Neural cell (in vitro differentiated cells): ENCODE data around the gene ASCL5. TPM values are rescaled to one million over a fixed set of nuclear protein-coding genes. Genes with fewer than 3 reads are reported as not detected.

ENCODE experiments used
- H2AFZ ChIP-seq: fragments of 200-600, 300-800 bp; sonication (generic), shearing (Covaris generic); 2 replicates; pipeline ENCODE4 v1.6.0; 2014; ENCODE audit warnings: low read depth, mild to moderate bottlenecking, antibody characterized with exemption, low read length, moderate library complexity
- H3F3A ChIP-seq: fragments of 200-600 bp; shearing (Covaris generic); 2 replicates; pipeline ENCODE4 v1.6.1; 2016; ENCODE audit warnings: mild to moderate bottlenecking, moderate library complexity, mixed read lengths, antibody characterized with exemption, low read length; ENCODE audit not compliant: insufficient read depth, poor library complexity, severe bottlenecking
- H3K27ac ChIP-seq: fragments of 200-600, 300-800 bp; sonication (generic), shearing (Covaris generic); 2 replicates; pipeline ENCODE4 v1.5.1; 2014; ENCODE audit warnings: mild to moderate bottlenecking, low read length, moderate library complexity
- H3K27me3 ChIP-seq: fragments of 300-800, 200-600 bp; sonication (generic), shearing (Covaris generic); 2 replicates; pipeline ENCODE4 v1.6.0; 2014; ENCODE audit warnings: mild to moderate bottlenecking, low read depth, low read length, moderate library complexity; ENCODE audit not compliant: insufficient read depth
- H3K36me3 ChIP-seq: fragments of 300-800, 200-600 bp; sonication (generic), shearing (Covaris generic); 2 replicates; pipeline ENCODE4 v1.5.1; 2014; ENCODE audit warnings: mild to moderate bottlenecking, antibody characterized with exemption, low read length, moderate library complexity; ENCODE audit not compliant: insufficient read depth
- H3K4me2 ChIP-seq: fragments of 300-800, 200-600 bp; sonication (generic), shearing (Covaris generic); 2 replicates; pipeline ENCODE4 v1.6.0; 2014; ENCODE audit warnings: mild to moderate bottlenecking, low read length
- H3K4me3 ChIP-seq: fragments of 300-800, 200-600 bp; sonication (generic), shearing (Covaris generic); 2 replicates; pipeline ENCODE4 v1.5.1; 2014; ENCODE audit warnings: mild to moderate bottlenecking, low read length, moderate library complexity
- H3K79me2 ChIP-seq: fragments of 200-600 bp; shearing (Covaris generic); replicated peaks from 2 replicates; pipeline ENCODE4 v1.6.0; 2014; ENCODE audit warnings: mild to moderate bottlenecking, low read length, moderate library complexity; ENCODE audit not compliant: insufficient read depth
- H3K9ac ChIP-seq: fragments of 300-800, 200-600 bp; sonication (generic), shearing (Covaris generic); 2 replicates; pipeline ENCODE4 v1.6.1; 2016; ENCODE audit warnings: mild to moderate bottlenecking, low read length, mixed read lengths
- H3K9me2 ChIP-seq: fragments of 200-600 bp; shearing (Covaris generic); 2 replicates; pipeline ENCODE4 v1.6.1; 2016; ENCODE audit warnings: mild to moderate bottlenecking, low read length, mixed read lengths; ENCODE audit not compliant: insufficient read depth
- H3K9me3 ChIP-seq: fragments of 200-600, 300-800 bp; sonication (generic), shearing (Covaris generic); 2 replicates; pipeline ENCODE4 v1.6.1; 2016; ENCODE audit warnings: mild to moderate bottlenecking, mixed run types, low read length, moderate library complexity, mixed read lengths
- H4K20me1 ChIP-seq: fragments of 200-600 bp; shearing (Covaris generic); 2 replicates; pipeline ENCODE4 v1.6.1; 2016; ENCODE audit warnings: mild to moderate bottlenecking, mixed run types; ENCODE audit not compliant: insufficient read depth
- EP300 ChIP-seq: fragments of 450-650 bp; conservative IDR thresholded peaks from 2 replicates; pipeline ENCODE4 v1.6.1; 2014; ENCODE audit warnings: antibody characterized with exemption, mild to moderate bottlenecking, moderate library complexity; ENCODE audit not compliant: poor library complexity, severe bottlenecking
- EZH2 ChIP-seq: fragments of 200-600, 300-800 bp; shearing (Covaris generic), sonication (generic); IDR thresholded peaks from 2 replicates; pipeline ENCODE4 v1.6.1; 2014; ENCODE audit warnings: antibody characterized with exemption, low read length, borderline replicate concordance, mild to moderate bottlenecking; ENCODE audit not compliant: insufficient read depth, poor library complexity, severe bottlenecking
- MXI1 ChIP-seq: fragments of 450-650 bp; conservative IDR thresholded peaks from 2 replicates; pipeline ENCODE4 v1.6.1; 2014; ENCODE audit warnings: antibody characterized with exemption, mild to moderate bottlenecking; ENCODE audit not compliant: poor library complexity, severe bottlenecking
- POLR2AphosphoS5 ChIP-seq: IDR thresholded peaks from 2 replicates; pipeline ENCODE4 v1.6.1; 2012
- RAD21 ChIP-seq: fragments of 450-650 bp; conservative IDR thresholded peaks from 2 replicates; pipeline ENCODE4 v1.6.1; 2014; ENCODE audit warnings: antibody characterized with exemption, mild to moderate bottlenecking, moderate library complexity
- SMC3 ChIP-seq: fragments of 450-650 bp; conservative IDR thresholded peaks from 2 replicates; pipeline ENCODE4 v1.6.1; 2014; ENCODE audit warnings: antibody characterized with exemption, mild to moderate bottlenecking, moderate library complexity; ENCODE audit not compliant: poor library complexity
- TAF1 ChIP-seq: IDR thresholded peaks from 2 replicates; pipeline ENCODE4 v1.6.1; 2012; ENCODE audit warnings: low read depth
- polyA plus RNA-seq: library from polyadenylated mRNA; depleted of rRNA; stranded (reverse); fragments of >200 nt; gene quantifications from 2 replicates; pipeline ENCODE4 v1.2.3, GENCODE V29; 2014
- TF ChIP-seq, protein P1 (sequence below): fragments of 450-650 bp; IDR thresholded peaks from 2 replicates; pipeline ENCODE4 v1.5.1; 2014; ENCODE audit warnings: antibody characterized with exemption, mild to moderate bottlenecking, moderate library complexity; ENCODE audit not compliant: poor library complexity, severe bottlenecking
- TF ChIP-seq, protein P2 (sequence below): IDR thresholded peaks from 2 replicates; pipeline ENCODE4 v1.6.1; 2012; ENCODE audit warnings: borderline replicate concordance

The ASCL5 gene
- polyA plus RNA-seq, 1 donor from 2014 or later, result not detected

DNA sequence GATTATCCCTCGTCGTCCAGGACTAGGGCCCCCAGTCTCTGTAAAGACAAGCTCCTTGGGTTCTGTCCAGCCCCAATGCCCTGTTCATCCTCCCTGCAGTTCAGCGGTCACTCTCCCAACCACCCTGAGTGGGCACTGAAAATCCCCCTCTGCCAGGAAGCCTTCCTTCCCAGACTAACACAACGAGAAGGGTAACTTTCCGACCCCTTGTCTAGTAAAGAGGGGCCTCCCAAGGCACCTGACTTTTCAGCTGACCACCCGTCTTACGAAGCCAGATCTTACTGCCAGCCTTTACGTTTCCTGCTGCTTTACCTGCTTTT is 13.9 kb upstream of the ASCL5 start:
- Histone ChIP-seq H3K4me3 (no peak overlapping the region), H3K9me3 (no peaks in the 10 kb centered on the region), H3F3A (no peaks in the 10 kb centered on the region), H3K27me3 (no peaks in the 10 kb centered on the region), H2AFZ (no peak overlapping the region), H3K4me2 (no peak overlapping the region), H3K36me3 (no peaks in the 10 kb centered on the region), H3K9ac (no peak overlapping the region), H3K9me2 (no peaks in the 10 kb centered on the region), H3K79me2 (no peaks in the 10 kb centered on the region), H4K20me1 (no peaks in the 10 kb centered on the region), H3K27ac (no peak overlapping the region)
- no peak for TF ChIP-seq SMC3

DNA sequence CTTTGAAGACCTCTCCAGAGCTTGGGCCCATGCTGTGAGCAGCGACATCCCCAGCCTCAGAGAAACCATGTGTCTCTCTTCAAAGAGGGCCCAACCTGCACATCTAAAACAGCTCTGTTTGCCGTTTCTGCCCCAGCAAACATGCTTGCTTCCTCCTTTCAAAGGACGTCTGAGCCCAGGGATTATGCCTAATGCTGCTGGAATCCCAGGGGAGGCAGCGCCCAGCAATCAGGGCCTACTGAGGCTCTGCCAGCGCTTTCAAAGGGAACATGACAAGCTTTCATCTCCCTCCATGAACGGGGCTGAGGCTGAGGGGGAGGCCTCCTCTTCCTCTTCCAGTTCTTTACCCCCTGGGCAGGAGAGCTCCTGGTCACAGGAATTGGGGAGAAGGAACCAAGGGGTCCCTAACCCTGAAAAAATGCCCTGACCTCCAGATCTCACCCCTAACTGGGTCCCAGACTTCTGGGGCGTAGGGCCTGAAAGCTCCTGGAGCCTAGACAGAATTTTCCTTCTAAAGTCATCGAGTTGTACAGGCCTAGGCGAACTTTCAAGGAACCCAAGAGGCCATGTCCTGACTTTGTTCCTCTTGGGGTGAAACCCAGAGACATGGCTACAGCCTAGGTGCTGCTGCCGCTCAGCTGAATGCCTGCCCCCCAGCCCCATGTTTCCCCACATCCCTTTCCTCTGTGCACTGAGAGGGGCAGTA is 13.4 kb upstream of the ASCL5 start:
- no peaks in the 10 kb centered on the region for H3K27me3 ChIP-seq
- no peaks in the 10 kb centered on the region for H3F3A ChIP-seq
- H3K9me3 ChIP-seq, result no peaks in the 10 kb centered on the region
- no peaks in the 10 kb centered on the region for H3K36me3 ChIP-seq
- H3K27ac ChIP-seq, result no peak overlapping the region
- H3K4me2 ChIP-seq, result no peak overlapping the region
- no peak overlapping the region for H2AFZ ChIP-seq
- H3K9ac ChIP-seq, result no peak overlapping the region
- no peak for TF ChIP-seq EP300
- TF ChIP-seq, protein P1, sequence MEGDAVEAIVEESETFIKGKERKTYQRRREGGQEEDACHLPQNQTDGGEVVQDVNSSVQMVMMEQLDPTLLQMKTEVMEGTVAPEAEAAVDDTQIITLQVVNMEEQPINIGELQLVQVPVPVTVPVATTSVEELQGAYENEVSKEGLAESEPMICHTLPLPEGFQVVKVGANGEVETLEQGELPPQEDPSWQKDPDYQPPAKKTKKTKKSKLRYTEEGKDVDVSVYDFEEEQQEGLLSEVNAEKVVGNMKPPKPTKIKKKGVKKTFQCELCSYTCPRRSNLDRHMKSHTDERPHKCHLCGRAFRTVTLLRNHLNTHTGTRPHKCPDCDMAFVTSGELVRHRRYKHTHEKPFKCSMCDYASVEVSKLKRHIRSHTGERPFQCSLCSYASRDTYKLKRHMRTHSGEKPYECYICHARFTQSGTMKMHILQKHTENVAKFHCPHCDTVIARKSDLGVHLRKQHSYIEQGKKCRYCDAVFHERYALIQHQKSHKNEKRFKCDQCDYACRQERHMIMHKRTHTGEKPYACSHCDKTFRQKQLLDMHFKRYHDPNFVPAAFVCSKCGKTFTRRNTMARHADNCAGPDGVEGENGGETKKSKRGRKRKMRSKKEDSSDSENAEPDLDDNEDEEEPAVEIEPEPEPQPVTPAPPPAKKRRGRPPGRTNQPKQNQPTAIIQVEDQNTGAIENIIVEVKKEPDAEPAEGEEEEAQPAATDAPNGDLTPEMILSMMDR, result no peak
- TF ChIP-seq TAF1, result no peak
- H4K20me1 ChIP-seq, result no peaks in the 10 kb centered on the region
- H3K4me3 ChIP-seq, result no peak overlapping the region
- H3K9me2 ChIP-seq, result no peaks in the 10 kb centered on the region
- H3K79me2 ChIP-seq, result no peaks in the 10 kb centered on the region

DNA sequence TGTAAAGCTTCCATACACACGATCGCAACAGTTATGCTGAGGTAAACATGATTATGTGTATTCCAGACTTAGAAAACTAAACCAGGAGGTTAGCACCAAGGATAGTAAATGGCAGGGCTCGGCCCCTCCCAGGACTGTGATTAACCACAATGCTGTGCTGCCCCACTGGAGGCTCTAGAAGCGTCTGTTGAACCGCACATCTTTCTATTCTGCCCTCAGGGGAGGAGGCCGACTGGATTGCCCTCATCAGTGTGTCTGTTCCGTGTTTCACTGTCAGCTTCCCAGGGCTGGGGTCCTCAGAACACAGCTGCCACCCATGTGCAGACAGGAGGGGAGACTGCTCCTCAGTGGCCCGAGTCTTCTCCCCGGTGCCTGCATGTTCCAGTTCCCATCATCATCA is 12.8 kb upstream of the ASCL5 start:
- Histone ChIP-seq H3K4me2 (no peak overlapping the region), H3K27me3 (no peaks in the 10 kb centered on the region), H3K4me3 (no peak overlapping the region), H3K9ac (no peak overlapping the region), H3F3A (no peaks in the 10 kb centered on the region), H2AFZ (no peak overlapping the region), H3K79me2 (no peaks in the 10 kb centered on the region), H3K9me3 (no peaks in the 10 kb centered on the region), H3K36me3 (no peaks in the 10 kb centered on the region), H3K27ac (no peak overlapping the region), H4K20me1 (no peaks in the 10 kb centered on the region), H3K9me2 (no peaks in the 10 kb centered on the region)
- TF ChIP-seq, protein P2, sequence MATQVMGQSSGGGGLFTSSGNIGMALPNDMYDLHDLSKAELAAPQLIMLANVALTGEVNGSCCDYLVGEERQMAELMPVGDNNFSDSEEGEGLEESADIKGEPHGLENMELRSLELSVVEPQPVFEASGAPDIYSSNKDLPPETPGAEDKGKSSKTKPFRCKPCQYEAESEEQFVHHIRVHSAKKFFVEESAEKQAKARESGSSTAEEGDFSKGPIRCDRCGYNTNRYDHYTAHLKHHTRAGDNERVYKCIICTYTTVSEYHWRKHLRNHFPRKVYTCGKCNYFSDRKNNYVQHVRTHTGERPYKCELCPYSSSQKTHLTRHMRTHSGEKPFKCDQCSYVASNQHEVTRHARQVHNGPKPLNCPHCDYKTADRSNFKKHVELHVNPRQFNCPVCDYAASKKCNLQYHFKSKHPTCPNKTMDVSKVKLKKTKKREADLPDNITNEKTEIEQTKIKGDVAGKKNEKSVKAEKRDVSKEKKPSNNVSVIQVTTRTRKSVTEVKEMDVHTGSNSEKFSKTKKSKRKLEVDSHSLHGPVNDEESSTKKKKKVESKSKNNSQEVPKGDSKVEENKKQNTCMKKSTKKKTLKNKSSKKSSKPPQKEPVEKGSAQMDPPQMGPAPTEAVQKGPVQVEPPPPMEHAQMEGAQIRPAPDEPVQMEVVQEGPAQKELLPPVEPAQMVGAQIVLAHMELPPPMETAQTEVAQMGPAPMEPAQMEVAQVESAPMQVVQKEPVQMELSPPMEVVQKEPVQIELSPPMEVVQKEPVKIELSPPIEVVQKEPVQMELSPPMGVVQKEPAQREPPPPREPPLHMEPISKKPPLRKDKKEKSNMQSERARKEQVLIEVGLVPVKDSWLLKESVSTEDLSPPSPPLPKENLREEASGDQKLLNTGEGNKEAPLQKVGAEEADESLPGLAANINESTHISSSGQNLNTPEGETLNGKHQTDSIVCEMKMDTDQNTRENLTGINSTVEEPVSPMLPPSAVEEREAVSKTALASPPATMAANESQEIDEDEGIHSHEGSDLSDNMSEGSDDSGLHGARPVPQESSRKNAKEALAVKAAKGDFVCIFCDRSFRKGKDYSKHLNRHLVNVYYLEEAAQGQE, result no peak
- no peak for TF ChIP-seq EZH2
- no peak for TF ChIP-seq EP300
- no peak for TF ChIP-seq POLR2AphosphoS5
- no peak for TF ChIP-seq TAF1
- TF ChIP-seq, protein P1, result no peak
- no peak for TF ChIP-seq RAD21
- no peak for TF ChIP-seq SMC3
- TF ChIP-seq MXI1, result no peak
